PC-9 (cell line): Measurements from ENCODE around the gene SOX10.

ENCODE experiments used
- CTCF ChIP-seq: fragments of 200-600 bp; sonication (generic); conservative IDR thresholded peaks from 2 replicates; pipeline ENCODE4 v1.6.1; 2017; ENCODE audit warnings: mixed run types, antibody characterized with exemption, mild to moderate bottlenecking, moderate library complexity
- EZH2 ChIP-seq: fragments of 200-600 bp; sonication (generic); IDR thresholded peaks from 2 replicates; pipeline ENCODE4 v1.8.0; 2017; ENCODE audit warnings: antibody characterized with exemption, low read depth

- TF ChIP-seq CTCF (no peak), EZH2 (no peak)
Measured at GRCh38 chr22:37994982-37995381, 10.6 kb upstream of the SOX10 start.
